ENCODE data around the gene ADIPOR2. TPM values are rescaled to one million over a fixed set of nuclear protein-coding genes. Genes with fewer than 3 reads are reported as not detected.

The ADIPOR2 gene
- total RNA-seq, 4 donors from 2014 or later: 40.3 to 47.9 (median 43.4) TPM

- H3K27me3 ChIP-seq: no peaks in the 10 kb centered on the region
- DNase-seq (ENCODE audit: low spot score in 2 of 2): no peak
- H3K27ac ChIP-seq: peak overlapping the region; percentile 81
- no peak for TF ChIP-seq POLR2AphosphoS5 (IDR thresholded peaks at IDR 0.05)
- TF ChIP-seq CTCF (IDR thresholded peaks at IDR 0.05): no peak
- TF ChIP-seq POLR2A (IDR thresholded peaks at IDR 0.05): no peak
- WGBS: no CpG with 5 or more reads among the region's 43 CpGs
- peaks cover 19% of the 10 kb centered on the region for H3K4me1 ChIP-seq
- H3K4me3 ChIP-seq: peak overlapping the region; percentile 73
- H3K36me3 ChIP-seq: no peaks in the 10 kb centered on the region
- no peaks in the 10 kb centered on the region for H3K9me3 ChIP-seq
Measured at GRCh38 chr12:1796515-1797010, 105.7 kb downstream of the ADIPOR2 start.

GRCh38 chr12:1797011-1797901 lies 106.4 kb downstream of the ADIPOR2 start:
- WGBS: 28% methylated on average over 12 of the region's 71 CpGs

GRCh38 chr12:1797991-1798640 lies 107.2 kb downstream of the ADIPOR2 start:
- peaks cover 19% of the 10 kb centered on the region for H3K4me1 ChIP-seq
- TF ChIP-seq EP300 (IDR thresholded peaks at IDR 0.05): no peak
- TF ChIP-seq POLR2A (IDR thresholded peaks at IDR 0.05): no peak
- TF ChIP-seq CTCF (IDR thresholded peaks at IDR 0.05): no peak
- TF ChIP-seq POLR2AphosphoS5 (IDR thresholded peaks at IDR 0.05): no peak
- no peaks in the 10 kb centered on the region for H3K9me3 ChIP-seq
- DNase-seq (ENCODE audit: low spot score in 2 of 2): peak; percentile 60 to 79
- no peak overlapping the region for H3K4me3 ChIP-seq
- WGBS: 95% methylated on average over 17 of the region's 22 CpGs
- no peak overlapping the region for H3K27ac ChIP-seq
- no peaks in the 10 kb centered on the region for H3K36me3 ChIP-seq
- no peaks in the 10 kb centered on the region for H3K27me3 ChIP-seq

More at GRCh38 chr12:1797011-1797901, 106.4 kb downstream of the ADIPOR2 start:
- TF ChIP-seq CTCF (IDR thresholded peaks at IDR 0.05): no peak
- peak in 2 of 3 donors; percentile 27 to 40 for TF ChIP-seq POLR2AphosphoS5 (IDR thresholded peaks at IDR 0.05)
- TF ChIP-seq EP300 (IDR thresholded peaks at IDR 0.05): no peak
- no peak for TF ChIP-seq POLR2A (IDR thresholded peaks at IDR 0.05)
- peak in 1 of 2 donors; percentile 88 for DNase-seq (ENCODE audit: low spot score in 2 of 2)
- H3K36me3 ChIP-seq: no peaks in the 10 kb centered on the region
- H3K27me3 ChIP-seq: no peaks in the 10 kb centered on the region
- peak overlapping the region; percentile 81 for H3K27ac ChIP-seq
- H3K4me1 ChIP-seq: peaks cover 19% of the 10 kb centered on the region
- peak overlapping the region; percentile 73 for H3K4me3 ChIP-seq
- no peaks in the 10 kb centered on the region for H3K9me3 ChIP-seq

- H3K4me3 ChIP-seq: no peak overlapping the region
- WGBS: 75% methylated on average over 6 of the region's 6 CpGs
- no peak for TF ChIP-seq CTCF (IDR thresholded peaks at IDR 0.05)
- TF ChIP-seq POLR2AphosphoS5 (IDR thresholded peaks at IDR 0.05): no peak
- no peak for TF ChIP-seq EP300 (IDR thresholded peaks at IDR 0.05)
- TF ChIP-seq POLR2A (IDR thresholded peaks at IDR 0.05): no peak
- H3K9me3 ChIP-seq: no peaks in the 10 kb centered on the region
- H3K36me3 ChIP-seq: no peaks in the 10 kb centered on the region
- H3K4me1 ChIP-seq: peaks cover 19% of the 10 kb centered on the region
- no peak overlapping the region for H3K27ac ChIP-seq
- no peak for DNase-seq (ENCODE audit: low spot score in 2 of 2)
- no peaks in the 10 kb centered on the region for H3K27me3 ChIP-seq
Measured at GRCh38 chr12:1798641-1799020, 107.8 kb downstream of the ADIPOR2 start.
